Panc1 (cell line): ENCODE data around the gene NECAP2. TPM values are rescaled to one million over a fixed set of nuclear protein-coding genes. Genes with fewer than 3 reads are reported as not detected.

Source experiments
- ATAC-seq: fragments of 200-7000 bp; cut with Tn5 transposase; 2 replicates; pipeline ENCODE4 v1.9.1; 2020; ENCODE audit warnings: mild to moderate bottlenecking, moderate library complexity
- BruUV-seq: library from RNA; stranded (reverse); fragments of 400-500 nt; replicated peaks from 2 replicates; lab custom pipeline; 2021; lab: Mats Ljungman, UMichigan
- CTCF ChIA-PET: fragments of 300-600 bp; sonication (Branson Sonifier 250); formaldehyde crosslinking; loops from one replicate; lab custom pipeline; 2022; ENCODE audit warnings: antibody characterized with exemption; lab: Charles Lee
- POLR2A ChIA-PET: fragments of 300-600 bp; sonication (Branson Sonifier 250); formaldehyde crosslinking; loops from one replicate; lab custom pipeline; 2022; ENCODE audit warnings: antibody characterized with exemption; lab: Charles Lee
- DNase-seq: peaks from one replicate; pipeline ENCODE4 v3.0.0-alpha.2; 2010; ENCODE audit warnings: low read depth, low spot score
- H3K27ac ChIP-seq: 2 replicates; pipeline ENCODE4 v1.5.1; 2011; ENCODE audit warnings: mild to moderate bottlenecking, low read length, inconsistent platforms
- H3K27me3 ChIP-seq: fragments of 200-500 bp; sonication (Bioruptor generic); 2 replicates; pipeline ENCODE4 v1.6.0; 2014; ENCODE audit warnings: low read length, inconsistent platforms; ENCODE audit not compliant: control insufficient read depth, insufficient read depth
- H3K36me3 ChIP-seq: fragments of 200-500 bp; sonication (Bioruptor generic); 2 replicates; pipeline ENCODE4 v1.5.1; 2014; ENCODE audit warnings: inconsistent platforms, mild to moderate bottlenecking, low read length, moderate library complexity; ENCODE audit not compliant: control insufficient read depth, insufficient read depth
- H3K4me1 ChIP-seq: 2 replicates; pipeline ENCODE4 v1.5.1; 2011; ENCODE audit warnings: inconsistent platforms, mild to moderate bottlenecking, low read length, moderate library complexity; ENCODE audit not compliant: control insufficient read depth, insufficient read depth
- H3K4me3 ChIP-seq, 2 experiments: 2 replicates each; pipeline ENCODE4 v1.5.1; 2011 to 2012; ENCODE audit warnings: low read depth in 2 of 2, low read length in 2 of 2, mild to moderate bottlenecking in 2 of 2, inconsistent platforms in 1 of 2, moderate library complexity in 1 of 2
- H3K9me3 ChIP-seq: fragments of 200-500 bp; sonication (Bioruptor generic); 2 replicates; pipeline ENCODE4 v1.5.1; 2014; ENCODE audit warnings: low read depth, mild to moderate bottlenecking, inconsistent platforms, low read length, moderate library complexity; ENCODE audit not compliant: control insufficient read depth, insufficient read depth
- CTCF ChIP-seq: fragments of 450-650 bp; IDR thresholded peaks from 2 replicates; pipeline ENCODE4 v1.5.1; 2017; ENCODE audit warnings: mild to moderate bottlenecking
- POLR2AphosphoS5 ChIP-seq: IDR thresholded peaks from 2 replicates; pipeline ENCODE4 v1.6.1; 2012; ENCODE audit warnings: mild to moderate bottlenecking, low read depth, low read length, moderate library complexity
- REST ChIP-seq, 2 experiments: IDR thresholded peaks; 2 replicates each; pipeline ENCODE4 v1.6.1; 2011 to 2012; ENCODE audit warnings: low read depth in 2 of 2, control low read depth in 1 of 2, low read length in 1 of 2, mild to moderate bottlenecking in 1 of 2, moderate library complexity in 1 of 2; ENCODE audit not compliant: insufficient read depth in 1 of 2
- SIN3A ChIP-seq: IDR thresholded peaks from 2 replicates; pipeline ENCODE4 v1.6.1; 2012; ENCODE audit warnings: low read depth, mild to moderate bottlenecking, low read length, moderate library complexity, borderline replicate concordance; ENCODE audit not compliant: insufficient read depth
- TCF7L2 ChIP-seq: IDR thresholded peaks from 2 replicates; pipeline ENCODE4 v1.6.1; 2011; ENCODE audit warnings: mild to moderate bottlenecking, low read depth, low read length, inconsistent platforms
- in situ Hi-C: cut with HindIII; loops from 2 replicates; pipeline ENCODE4 v1.10.0; 2016; ENCODE audit warnings: low sequenced_read_pairs, low pct_unique_long_range_greater_than_20kb
- intact Hi-C: fragments of 100-400 bp; cut with micrococcal nuclease; formaldehyde crosslinking; loops from one replicate; pipeline ENCODE4 v1.10.0; 2022; ENCODE audit not compliant: unreplicated experiment
- total RNA-seq: library from RNA; stranded (reverse); gene quantifications from one replicate; pipeline ENCODE4 v1.2.1, GENCODE V29; 2021; ENCODE audit not compliant: unreplicated experiment

The NECAP2 gene
- total RNA-seq, 1 experiment from 2014 or later = 56.8 TPM

- POLR2A ChIA-PET = no interaction called here
- no peak for ATAC-seq
- H3K36me3 ChIP-seq = peaks cover 16% of the 10 kb centered on the region
These were observed 8.5 kb downstream of the NECAP2 start for GRCh38 chr1:16449065-16449464.

GRCh38 chr1:16449666-16450065 is 9.1 kb downstream of the NECAP2 start:
- POLR2A ChIA-PET = interaction anchor here (0.7 kb wide), 1 partner anchor 297 kb away, joined by 3 read pairs; no protein-coding TSS in a partner anchor
- CTCF ChIA-PET = no interaction called here
- Histone ChIP-seq H3K9me3 (no peaks in the 10 kb centered on the region), H3K4me1 (no peaks in the 10 kb centered on the region), H3K27me3 (no peaks in the 10 kb centered on the region), H3K4me3 (no peak overlapping the region), H3K36me3 (peaks cover 16% of the 10 kb centered on the region), H3K27ac (no peak overlapping the region)
- intact Hi-C loops = no loop called here
- in situ Hi-C loops = no loop called here
- no TSS peak for BruUV-seq
- ATAC-seq = no peak; the same call in 1 of the 2 replicates
- no peak for DNase-seq
- TF ChIP-seq REST (IDR thresholded peaks at IDR 0.05; ENCODE audit: insufficient read depth in 1 of 2, low read depth in 2 of 2, low read length in 1 of 2) (no peak), CTCF (no peak), TCF7L2 (no peak), SIN3A (no peak), POLR2AphosphoS5 (no peak)

More at GRCh38 chr1:16449065-16449464, 8.5 kb downstream of the NECAP2 start:
- BruUV-seq = no TSS peak
- no peak for DNase-seq
- in situ Hi-C loops = no loop called here
- intact Hi-C loops = no loop called here
- Histone ChIP-seq H3K27me3 (no peaks in the 10 kb centered on the region), H3K27ac (no peak overlapping the region), H3K4me1 (no peaks in the 10 kb centered on the region), H3K9me3 (no peaks in the 10 kb centered on the region), H3K4me3 (no peak overlapping the region)
- CTCF ChIA-PET = no interaction called here
- TF ChIP-seq TCF7L2 (no peak), POLR2AphosphoS5 (no peak), CTCF (no peak), SIN3A (no peak), REST (IDR thresholded peaks at IDR 0.05; ENCODE audit: insufficient read depth in 1 of 2, low read depth in 2 of 2, low read length in 1 of 2) (no peak)
